HCT116 (cell line): ENCODE results near the gene CD63. TPM values are rescaled to one million over a fixed set of nuclear protein-coding genes. Genes with fewer than 3 reads are reported as not detected.

Source experiments
- ATAC-seq: fragments of 200-7000 bp; cut with Tn5 transposase; 2 replicates; pipeline ENCODE4 v1.9.1; 2020; ENCODE audit warnings: mild to moderate bottlenecking, moderate library complexity
- BruUV-seq: library from RNA; stranded (reverse); fragments of 400-500 nt; replicated peaks from 2 replicates; lab custom pipeline; 2021; lab: Mats Ljungman, UMichigan
- CTCF ChIA-PET: fragments of 300-600 bp; sonication (Branson Sonifier 250); formaldehyde crosslinking; loops from one replicate; lab custom pipeline; 2021; ENCODE audit warnings: antibody characterized with exemption; lab: Charles Lee
- POLR2A ChIA-PET: fragments of 300-600, 350-600 bp; sonication (Branson Sonifier 250); formaldehyde crosslinking; loops from one replicate; lab custom pipeline; 2021; ENCODE audit warnings: antibody characterized with exemption; lab: Charles Lee
- RAD21 ChIA-PET, 2 experiments: fragments of 300-600 bp; sonication (Branson Sonifier 250); formaldehyde crosslinking; loops; one replicate each; lab custom pipeline; 2023; ENCODE audit warnings: low total read pairs in 2 of 2; ENCODE audit not compliant: uncharacterized antibody in 2 of 2, unreplicated experiment in 2 of 2, low non-redundant PET in 1 of 2; lab: Charles Lee
- DNase-seq: peaks from one replicate; pipeline ENCODE4 v3.0.0-alpha.2; 2010; ENCODE audit warnings: low read depth, low spot score
- H2AFZ ChIP-seq: fragments of 200-600 bp; shearing (Covaris generic), sonication (generic); 2 replicates; pipeline ENCODE4 v1.6.1; 2017; ENCODE audit warnings: low read depth, mixed run types, mixed read lengths, antibody characterized with exemption, low read length; ENCODE audit not compliant: poor library complexity, severe bottlenecking
- H3K27ac ChIP-seq: 2 replicates; pipeline ENCODE4 v1.5.1; 2012; ENCODE audit warnings: low read depth, low read length
- H3K27me3 ChIP-seq: fragments of 200-600 bp; sonication (generic); 2 replicates; pipeline ENCODE4 v1.6.1; 2016; ENCODE audit warnings: mixed run types, low read length, mixed read lengths; ENCODE audit not compliant: insufficient read depth
- H3K36me3 ChIP-seq, 2 experiments: fragments of 200-500 bp in 1 of 2; fragments of 200-600 bp in 1 of 2; sonication (Bioruptor generic) in 1 of 2; sonication (generic) in 1 of 2; 2 replicates each; pipeline versions ENCODE4 v1.5.1 to v1.6.1; 2014 to 2016; ENCODE audit warnings: low read length in 2 of 2, inconsistent platforms in 1 of 2, mixed read lengths in 1 of 2, mixed run types in 1 of 2; ENCODE audit not compliant: insufficient read depth in 2 of 2, control insufficient read depth in 1 of 2
- H3K4me1 ChIP-seq, 2 experiments: fragments of 200-600 bp in 1 of 2; sonication (generic) in 1 of 2; 2 replicates each; pipeline versions ENCODE4 v1.5.1 to v1.6.1; 2012 to 2017; ENCODE audit warnings: low read length in 2 of 2, inconsistent platforms in 1 of 2, mild to moderate bottlenecking in 1 of 2, mixed read lengths in 1 of 2, mixed run types in 1 of 2, moderate library complexity in 1 of 2; ENCODE audit not compliant: insufficient read depth in 2 of 2, control insufficient read depth in 1 of 2
- H3K4me2 ChIP-seq: fragments of 200-600 bp; sonication (generic); 2 replicates; pipeline ENCODE4 v1.6.1; 2017; ENCODE audit warnings: mixed run types, low read length, mixed read lengths
- H3K4me3 ChIP-seq, 2 experiments: fragments of 200-600 bp in 1 of 2; sonication (generic) in 1 of 2; replicated peaks in 1 of 2; 2 replicates each; pipeline ENCODE4 v1.5.1; 2011 to 2016; ENCODE audit warnings: low read length in 2 of 2, control low read depth in 1 of 2, low read depth in 1 of 2, mild to moderate bottlenecking in 1 of 2, mixed read lengths in 1 of 2, mixed run types in 1 of 2
- H3K79me2 ChIP-seq: fragments of 200-600 bp; sonication (generic); 2 replicates; pipeline ENCODE4 v1.6.1; 2017; ENCODE audit warnings: mild to moderate bottlenecking, mixed run types, low read length, moderate library complexity, mixed read lengths; ENCODE audit not compliant: insufficient read depth
- H3K9ac ChIP-seq: fragments of 200-600 bp; sonication (generic); 2 replicates; pipeline ENCODE4 v1.6.1; 2016; ENCODE audit warnings: low read length, mixed read lengths
- H3K9me2 ChIP-seq: fragments of 200-600 bp; sonication (generic), shearing (Covaris generic); 2 replicates; pipeline ENCODE4 v1.6.1; 2017; ENCODE audit warnings: mixed run types, mild to moderate bottlenecking, moderate library complexity; ENCODE audit not compliant: insufficient read depth
- H3K9me3 ChIP-seq, 2 experiments: fragments of 200-500 bp in 1 of 2; fragments of 200-600 bp in 1 of 2; sonication (Bioruptor generic) in 1 of 2; sonication (generic) in 1 of 2; 2 replicates each; pipeline ENCODE4 v1.6.1; 2014 to 2017; ENCODE audit warnings: low read length in 2 of 2, mixed read lengths in 2 of 2, inconsistent platforms in 1 of 2, low read depth in 1 of 2, mild to moderate bottlenecking in 1 of 2, mixed run types in 1 of 2, moderate library complexity in 1 of 2; ENCODE audit not compliant: control insufficient read depth in 1 of 2, insufficient read depth in 1 of 2
- H4K20me1 ChIP-seq: fragments of 200-600 bp; sonication (generic), shearing (Covaris generic); 2 replicates; pipeline ENCODE4 v1.6.1; 2017; ENCODE audit warnings: mixed run types, mild to moderate bottlenecking, moderate library complexity; ENCODE audit not compliant: insufficient read depth
- CEBPB ChIP-seq: IDR thresholded peaks from 2 replicates; pipeline ENCODE4 v1.6.1; 2012; ENCODE audit warnings: low read depth
- EGR1 ChIP-seq: IDR thresholded peaks from 2 replicates; pipeline ENCODE4 v1.6.1; 2012; ENCODE audit warnings: low read depth
- ELF1 ChIP-seq: IDR thresholded peaks from 2 replicates; pipeline ENCODE4 v1.6.1; 2012; ENCODE audit warnings: low read depth, borderline replicate concordance
- EZH2 ChIP-seq: fragments of 200-600 bp; sonication (generic); IDR thresholded peaks from 2 replicates; pipeline ENCODE4 v1.6.1; 2017; ENCODE audit warnings: antibody characterized with exemption, mixed run types
- EZH2phosphoT487 ChIP-seq: fragments of 200-600 bp; IDR thresholded peaks from 2 replicates; pipeline ENCODE4 v1.6.1; 2018; ENCODE audit warnings: antibody characterized with exemption, borderline replicate concordance
- FOSL1 ChIP-seq: IDR thresholded peaks from 2 replicates; pipeline ENCODE4 v1.6.1; 2012; ENCODE audit warnings: low read depth
- JUND ChIP-seq: IDR thresholded peaks from 2 replicates; pipeline ENCODE4 v1.6.1; 2012
- POLR2A ChIP-seq: IDR thresholded peaks from 2 replicates; pipeline ENCODE4 v1.7.0; 2011; ENCODE audit warnings: borderline replicate concordance; ENCODE audit not compliant: insufficient read depth, insufficient read length; ENCODE audit errors: extremely low read depth
- POLR2AphosphoS5 ChIP-seq: IDR thresholded peaks from 2 replicates; pipeline ENCODE4 v1.6.1; 2011; ENCODE audit warnings: mild to moderate bottlenecking, low read depth, low read length, moderate library complexity
- RAD21 ChIP-seq: IDR thresholded peaks from 2 replicates; pipeline ENCODE4 v1.6.1; 2012; ENCODE audit warnings: low read depth, mild to moderate bottlenecking
- SP1 ChIP-seq: IDR thresholded peaks from 2 replicates; pipeline ENCODE4 v1.6.1; 2012; ENCODE audit warnings: low read depth
- SRF ChIP-seq: IDR thresholded peaks from 2 replicates; pipeline ENCODE4 v1.6.1; 2012; ENCODE audit warnings: low read depth
- TCF7L2 ChIP-seq: IDR thresholded peaks from 2 replicates; pipeline ENCODE4 v1.7.0; 2011; ENCODE audit warnings: borderline replicate concordance, inconsistent platforms; ENCODE audit not compliant: insufficient read depth, insufficient read length; ENCODE audit errors: extremely low read depth
- YY1 ChIP-seq: IDR thresholded peaks from 2 replicates; pipeline ENCODE4 v1.6.1; 2011; ENCODE audit warnings: low read length, low read depth, moderate library complexity, mild to moderate bottlenecking; ENCODE audit not compliant: insufficient replicate concordance; ENCODE audit errors: extremely low read depth
- ZFX ChIP-seq: fragments of 450-650 bp; IDR thresholded peaks from 2 replicates; pipeline ENCODE4 v1.6.1; 2017
- intact Hi-C: fragments of 100-400 bp; cut with micrococcal nuclease; formaldehyde crosslinking; loops from 2 replicates; pipeline ENCODE4 v1.10.0; 2022
- total RNA-seq: library from RNA; stranded (reverse); gene quantifications from one replicate; pipeline ENCODE4 v1.2.1, GENCODE V29; 2021; ENCODE audit not compliant: unreplicated experiment
- TF ChIP-seq, protein P1 (sequence below): IDR thresholded peaks from 2 replicates; pipeline ENCODE4 v1.6.1; 2011; ENCODE audit warnings: mild to moderate bottlenecking, low read length, moderate library complexity; ENCODE audit not compliant: insufficient replicate concordance; ENCODE audit errors: extremely low read depth
- TF ChIP-seq, protein P2 (sequence below): IDR thresholded peaks from 2 replicates; pipeline ENCODE4 v1.6.1; 2012
- TF ChIP-seq, protein P3 (sequence below): IDR thresholded peaks from 2 replicates; pipeline ENCODE4 v1.6.1; 2012
- TF ChIP-seq, protein P4 (sequence below): IDR thresholded peaks from 2 replicates; pipeline ENCODE4 v1.6.1; 2012; ENCODE audit warnings: low read depth
- TF ChIP-seq, protein P5 (sequence below), 3 experiments: fragments of 200-600 bp in 1 of 3; sonication (generic) in 1 of 3; IDR thresholded peaks in 2 of 3; conservative IDR thresholded peaks in 1 of 3; 2 replicates each; pipeline ENCODE4 v1.5.1; 2012 to 2017; ENCODE audit warnings: low read depth in 2 of 3, low read length in 2 of 3, antibody characterized with exemption in 1 of 3, borderline replicate concordance in 1 of 3, control low read depth in 1 of 3, mild to moderate bottlenecking in 1 of 3, mixed read lengths in 1 of 3, mixed run types in 1 of 3, moderate library complexity in 1 of 3; ENCODE audit not compliant: insufficient read depth in 1 of 3

Gene CD63
- total RNA-seq, 1 experiment from 2014 or later: 355 TPM

DNA sequence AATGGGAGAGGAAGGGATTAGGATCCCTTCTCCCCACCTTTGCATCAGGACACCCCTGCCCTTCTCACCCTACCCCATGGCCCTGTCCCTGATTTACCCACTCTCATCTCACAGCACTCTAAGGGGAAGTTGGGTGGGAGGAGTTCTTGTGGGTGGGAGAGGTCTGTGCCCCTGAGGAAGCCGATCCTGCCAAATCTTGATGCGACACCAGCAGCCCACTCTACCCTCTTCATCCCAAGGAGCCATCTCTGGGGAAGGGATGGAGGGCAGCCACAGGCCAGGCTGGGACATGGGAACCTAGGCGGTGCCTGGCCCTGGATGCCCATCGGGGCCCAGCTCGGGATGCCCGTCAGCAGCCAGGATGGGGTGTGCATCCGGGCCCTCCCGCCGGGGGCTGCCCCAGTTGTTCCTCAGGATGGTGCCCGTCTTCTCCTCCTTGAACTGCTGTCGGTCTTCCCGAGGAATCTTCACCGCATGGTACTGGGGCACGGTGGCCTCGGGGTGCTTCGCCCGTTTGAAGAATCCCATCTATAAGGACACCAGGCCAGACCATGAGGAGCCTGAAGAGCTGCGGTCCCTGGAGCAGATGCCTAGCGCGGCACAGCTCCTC lies 43.9 kb downstream of the CD63 start:
- Histone ChIP-seq H3K9me2 (no peaks in the 10 kb centered on the region), H3K4me3 (no peak overlapping the region), H3K4me2 (no peak overlapping the region), H2AFZ (no peak overlapping the region), H3K27me3 (no peaks in the 10 kb centered on the region), H4K20me1 (no peaks in the 10 kb centered on the region), H3K4me1 (peaks cover 9 to 27% of the 10 kb centered on the region in 2 experiments), H3K9me3 (no peaks in the 10 kb centered on the region), H3K9ac (no peak overlapping the region), H3K36me3 (no peaks in the 10 kb centered on the region), H3K79me2 (0 out of 2 replicates have a peak, but pooled peaks cover 5% of the 10 kb centered on the region), H3K27ac (no peak overlapping the region)
- intact Hi-C loops: no loop called here
- DNase-seq (no peak), ATAC-seq (no peak)
- ChIA-PET POLR2A (no interaction called here), RAD21 (no interaction called here), CTCF (no interaction called here)
- TF ChIP-seq FOSL1: no peak
- no peak for TF ChIP-seq EZH2
- TF ChIP-seq ELF1: no peak
- TF ChIP-seq ZFX: no peak
- no peak for TF ChIP-seq RAD21
- TF ChIP-seq CEBPB: no peak
- TF ChIP-seq, protein P1, sequence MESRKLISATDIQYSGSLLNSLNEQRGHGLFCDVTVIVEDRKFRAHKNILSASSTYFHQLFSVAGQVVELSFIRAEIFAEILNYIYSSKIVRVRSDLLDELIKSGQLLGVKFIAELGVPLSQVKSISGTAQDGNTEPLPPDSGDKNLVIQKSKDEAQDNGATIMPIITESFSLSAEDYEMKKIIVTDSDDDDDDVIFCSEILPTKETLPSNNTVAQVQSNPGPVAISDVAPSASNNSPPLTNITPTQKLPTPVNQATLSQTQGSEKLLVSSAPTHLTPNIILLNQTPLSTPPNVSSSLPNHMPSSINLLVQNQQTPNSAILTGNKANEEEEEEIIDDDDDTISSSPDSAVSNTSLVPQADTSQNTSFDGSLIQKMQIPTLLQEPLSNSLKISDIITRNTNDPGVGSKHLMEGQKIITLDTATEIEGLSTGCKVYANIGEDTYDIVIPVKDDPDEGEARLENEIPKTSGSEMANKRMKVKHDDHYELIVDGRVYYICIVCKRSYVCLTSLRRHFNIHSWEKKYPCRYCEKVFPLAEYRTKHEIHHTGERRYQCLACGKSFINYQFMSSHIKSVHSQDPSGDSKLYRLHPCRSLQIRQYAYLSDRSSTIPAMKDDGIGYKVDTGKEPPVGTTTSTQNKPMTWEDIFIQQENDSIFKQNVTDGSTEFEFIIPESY: no peak
- no peak for TF ChIP-seq SP1
- no peak for TF ChIP-seq JUND
- TF ChIP-seq EGR1: no peak
- TF ChIP-seq, protein P2, sequence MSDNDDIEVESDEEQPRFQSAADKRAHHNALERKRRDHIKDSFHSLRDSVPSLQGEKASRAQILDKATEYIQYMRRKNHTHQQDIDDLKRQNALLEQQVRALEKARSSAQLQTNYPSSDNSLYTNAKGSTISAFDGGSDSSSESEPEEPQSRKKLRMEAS: no peak
- TF ChIP-seq EZH2phosphoT487: no peak
- no peak for TF ChIP-seq POLR2AphosphoS5
- TF ChIP-seq POLR2A: no peak
- TF ChIP-seq TCF7L2: no peak
- TF ChIP-seq, protein P3, sequence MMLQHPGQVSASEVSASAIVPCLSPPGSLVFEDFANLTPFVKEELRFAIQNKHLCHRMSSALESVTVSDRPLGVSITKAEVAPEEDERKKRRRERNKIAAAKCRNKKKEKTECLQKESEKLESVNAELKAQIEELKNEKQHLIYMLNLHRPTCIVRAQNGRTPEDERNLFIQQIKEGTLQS: no peak
- no peak for TF ChIP-seq SRF
- no peak for TF ChIP-seq YY1
- TF ChIP-seq, protein P4, sequence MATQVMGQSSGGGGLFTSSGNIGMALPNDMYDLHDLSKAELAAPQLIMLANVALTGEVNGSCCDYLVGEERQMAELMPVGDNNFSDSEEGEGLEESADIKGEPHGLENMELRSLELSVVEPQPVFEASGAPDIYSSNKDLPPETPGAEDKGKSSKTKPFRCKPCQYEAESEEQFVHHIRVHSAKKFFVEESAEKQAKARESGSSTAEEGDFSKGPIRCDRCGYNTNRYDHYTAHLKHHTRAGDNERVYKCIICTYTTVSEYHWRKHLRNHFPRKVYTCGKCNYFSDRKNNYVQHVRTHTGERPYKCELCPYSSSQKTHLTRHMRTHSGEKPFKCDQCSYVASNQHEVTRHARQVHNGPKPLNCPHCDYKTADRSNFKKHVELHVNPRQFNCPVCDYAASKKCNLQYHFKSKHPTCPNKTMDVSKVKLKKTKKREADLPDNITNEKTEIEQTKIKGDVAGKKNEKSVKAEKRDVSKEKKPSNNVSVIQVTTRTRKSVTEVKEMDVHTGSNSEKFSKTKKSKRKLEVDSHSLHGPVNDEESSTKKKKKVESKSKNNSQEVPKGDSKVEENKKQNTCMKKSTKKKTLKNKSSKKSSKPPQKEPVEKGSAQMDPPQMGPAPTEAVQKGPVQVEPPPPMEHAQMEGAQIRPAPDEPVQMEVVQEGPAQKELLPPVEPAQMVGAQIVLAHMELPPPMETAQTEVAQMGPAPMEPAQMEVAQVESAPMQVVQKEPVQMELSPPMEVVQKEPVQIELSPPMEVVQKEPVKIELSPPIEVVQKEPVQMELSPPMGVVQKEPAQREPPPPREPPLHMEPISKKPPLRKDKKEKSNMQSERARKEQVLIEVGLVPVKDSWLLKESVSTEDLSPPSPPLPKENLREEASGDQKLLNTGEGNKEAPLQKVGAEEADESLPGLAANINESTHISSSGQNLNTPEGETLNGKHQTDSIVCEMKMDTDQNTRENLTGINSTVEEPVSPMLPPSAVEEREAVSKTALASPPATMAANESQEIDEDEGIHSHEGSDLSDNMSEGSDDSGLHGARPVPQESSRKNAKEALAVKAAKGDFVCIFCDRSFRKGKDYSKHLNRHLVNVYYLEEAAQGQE: no peak
- TF ChIP-seq, protein P5, sequence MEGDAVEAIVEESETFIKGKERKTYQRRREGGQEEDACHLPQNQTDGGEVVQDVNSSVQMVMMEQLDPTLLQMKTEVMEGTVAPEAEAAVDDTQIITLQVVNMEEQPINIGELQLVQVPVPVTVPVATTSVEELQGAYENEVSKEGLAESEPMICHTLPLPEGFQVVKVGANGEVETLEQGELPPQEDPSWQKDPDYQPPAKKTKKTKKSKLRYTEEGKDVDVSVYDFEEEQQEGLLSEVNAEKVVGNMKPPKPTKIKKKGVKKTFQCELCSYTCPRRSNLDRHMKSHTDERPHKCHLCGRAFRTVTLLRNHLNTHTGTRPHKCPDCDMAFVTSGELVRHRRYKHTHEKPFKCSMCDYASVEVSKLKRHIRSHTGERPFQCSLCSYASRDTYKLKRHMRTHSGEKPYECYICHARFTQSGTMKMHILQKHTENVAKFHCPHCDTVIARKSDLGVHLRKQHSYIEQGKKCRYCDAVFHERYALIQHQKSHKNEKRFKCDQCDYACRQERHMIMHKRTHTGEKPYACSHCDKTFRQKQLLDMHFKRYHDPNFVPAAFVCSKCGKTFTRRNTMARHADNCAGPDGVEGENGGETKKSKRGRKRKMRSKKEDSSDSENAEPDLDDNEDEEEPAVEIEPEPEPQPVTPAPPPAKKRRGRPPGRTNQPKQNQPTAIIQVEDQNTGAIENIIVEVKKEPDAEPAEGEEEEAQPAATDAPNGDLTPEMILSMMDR (IDR thresholded peaks at IDR 0.05 in 2 of 3, conservative IDR thresholded peaks at IDR 0.05 in 1 of 3; ENCODE audit: borderline replicate concordance in 1 of 3, insufficient read depth in 1 of 3, low read depth in 2 of 3, low read length in 2 of 3): no peak
- no TSS peak for BruUV-seq
